Hematopoietic multipotent progenitor cell treated with erythropoietin and hydrocortisone succinate and interleukin-3 and kit ligand, for 6 days (in vitro differentiated cells): ENCODE results near the gene CCDC90B.

Experiments
- DNase-seq: peaks from one replicate; pipeline ENCODE4 v3.0.0-alpha.2; 2015

The CCDC90B gene

GRCh38 chr11:83222499-83222898 lies 63.7 kb downstream of the CCDC90B start:
- no peak for DNase-seq

GRCh38 chr11:83221694-83222093 lies 64.5 kb downstream of the CCDC90B start:
- DNase-seq: no peak

GRCh38 chr11:83220260-83220659 lies 65.9 kb downstream of the CCDC90B start:
- no peak for DNase-seq

GRCh38 chr11:83219095-83219494 lies 67.1 kb downstream of the CCDC90B start:
- peak; percentile 24 for DNase-seq
